ENCODE data around the gene RNFT2.

Gene RNFT2

GRCh38 chr12:116802018-116802417, 63.9 kb downstream of the RNFT2 start:
- TF ChIP-seq, protein P1, sequence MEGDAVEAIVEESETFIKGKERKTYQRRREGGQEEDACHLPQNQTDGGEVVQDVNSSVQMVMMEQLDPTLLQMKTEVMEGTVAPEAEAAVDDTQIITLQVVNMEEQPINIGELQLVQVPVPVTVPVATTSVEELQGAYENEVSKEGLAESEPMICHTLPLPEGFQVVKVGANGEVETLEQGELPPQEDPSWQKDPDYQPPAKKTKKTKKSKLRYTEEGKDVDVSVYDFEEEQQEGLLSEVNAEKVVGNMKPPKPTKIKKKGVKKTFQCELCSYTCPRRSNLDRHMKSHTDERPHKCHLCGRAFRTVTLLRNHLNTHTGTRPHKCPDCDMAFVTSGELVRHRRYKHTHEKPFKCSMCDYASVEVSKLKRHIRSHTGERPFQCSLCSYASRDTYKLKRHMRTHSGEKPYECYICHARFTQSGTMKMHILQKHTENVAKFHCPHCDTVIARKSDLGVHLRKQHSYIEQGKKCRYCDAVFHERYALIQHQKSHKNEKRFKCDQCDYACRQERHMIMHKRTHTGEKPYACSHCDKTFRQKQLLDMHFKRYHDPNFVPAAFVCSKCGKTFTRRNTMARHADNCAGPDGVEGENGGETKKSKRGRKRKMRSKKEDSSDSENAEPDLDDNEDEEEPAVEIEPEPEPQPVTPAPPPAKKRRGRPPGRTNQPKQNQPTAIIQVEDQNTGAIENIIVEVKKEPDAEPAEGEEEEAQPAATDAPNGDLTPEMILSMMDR (conservative IDR thresholded peaks at IDR 0.05): no peak
- TF ChIP-seq ZFX (IDR thresholded peaks at IDR 0.05): no peak
- H3K27ac ChIP-seq: no peak overlapping the region

DNA sequence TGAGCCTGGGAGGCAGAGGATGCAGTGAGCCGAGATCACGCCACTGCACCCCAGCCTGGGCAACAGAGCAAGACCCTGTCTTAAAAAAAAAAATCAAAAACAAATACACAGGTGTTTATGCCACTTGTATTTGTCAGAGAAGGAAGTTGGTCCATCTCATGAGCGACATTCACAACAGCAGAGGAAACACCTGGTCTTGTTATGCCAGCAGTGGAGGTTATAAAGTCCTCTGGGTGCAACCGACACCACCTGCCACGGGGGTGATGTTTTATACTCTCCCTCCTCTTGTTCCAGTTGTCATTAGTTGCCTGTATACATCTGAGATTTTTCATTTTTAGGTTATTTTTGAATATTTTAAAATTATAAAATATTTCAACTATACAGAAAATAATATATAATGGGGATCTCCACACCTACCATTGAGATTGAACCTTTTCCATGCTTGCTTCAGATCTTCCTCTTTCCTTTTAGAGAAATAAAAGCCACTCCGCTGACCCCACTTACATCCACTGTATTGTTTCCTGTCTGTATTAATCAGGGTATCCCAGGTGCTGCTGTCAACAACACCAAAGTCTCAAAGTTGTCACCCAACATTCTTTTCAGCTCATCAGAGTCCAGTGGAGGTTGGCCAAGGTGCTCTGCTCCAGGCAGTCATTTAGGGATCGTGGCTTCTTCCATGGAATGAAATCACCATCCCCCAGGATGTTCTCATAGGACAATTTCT, 65.1 kb downstream of the RNFT2 start:
- TF ChIP-seq, protein P1 (conservative IDR thresholded peaks at IDR 0.05): no peak
- no peak for TF ChIP-seq ZFX (IDR thresholded peaks at IDR 0.05)
- no peak overlapping the region for H3K27ac ChIP-seq

GRCh38 chr12:116804051-116804450, 65.9 kb downstream of the RNFT2 start:
- TF ChIP-seq ZFX (IDR thresholded peaks at IDR 0.05): no peak
- TF ChIP-seq, protein P1 (conservative IDR thresholded peaks at IDR 0.05): no peak
- H3K27ac ChIP-seq: no peak overlapping the region

GRCh38 chr12:116806845-116807440, 68.8 kb downstream of the RNFT2 start:
- no peak overlapping the region for H3K27ac ChIP-seq
- no peak for TF ChIP-seq ZFX (IDR thresholded peaks at IDR 0.05)
- TF ChIP-seq, protein P1 (conservative IDR thresholded peaks at IDR 0.05): no peak

DNA sequence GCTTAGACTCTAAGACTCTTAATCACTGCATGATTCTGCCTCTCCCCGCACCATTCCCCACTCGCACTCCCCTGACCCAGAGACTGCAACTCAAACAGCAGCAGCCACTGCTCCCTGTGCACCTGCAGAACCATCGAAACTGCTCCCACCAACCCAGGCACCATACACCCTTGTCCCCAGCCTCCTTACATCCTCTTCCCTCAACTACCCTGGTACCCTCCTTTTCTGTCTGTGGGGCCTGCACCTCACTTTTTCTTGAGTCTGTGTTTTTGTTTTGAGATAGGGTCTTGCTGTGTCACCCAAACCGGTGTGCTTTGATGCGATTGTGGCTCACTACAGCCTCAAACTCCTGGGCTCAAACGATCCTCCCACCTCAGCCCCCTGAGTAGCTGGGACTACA, 69.4 kb downstream of the RNFT2 start:
- TF ChIP-seq, protein P1 (conservative IDR thresholded peaks at IDR 0.05): no peak
- no peak for TF ChIP-seq ZFX (IDR thresholded peaks at IDR 0.05)

DNA sequence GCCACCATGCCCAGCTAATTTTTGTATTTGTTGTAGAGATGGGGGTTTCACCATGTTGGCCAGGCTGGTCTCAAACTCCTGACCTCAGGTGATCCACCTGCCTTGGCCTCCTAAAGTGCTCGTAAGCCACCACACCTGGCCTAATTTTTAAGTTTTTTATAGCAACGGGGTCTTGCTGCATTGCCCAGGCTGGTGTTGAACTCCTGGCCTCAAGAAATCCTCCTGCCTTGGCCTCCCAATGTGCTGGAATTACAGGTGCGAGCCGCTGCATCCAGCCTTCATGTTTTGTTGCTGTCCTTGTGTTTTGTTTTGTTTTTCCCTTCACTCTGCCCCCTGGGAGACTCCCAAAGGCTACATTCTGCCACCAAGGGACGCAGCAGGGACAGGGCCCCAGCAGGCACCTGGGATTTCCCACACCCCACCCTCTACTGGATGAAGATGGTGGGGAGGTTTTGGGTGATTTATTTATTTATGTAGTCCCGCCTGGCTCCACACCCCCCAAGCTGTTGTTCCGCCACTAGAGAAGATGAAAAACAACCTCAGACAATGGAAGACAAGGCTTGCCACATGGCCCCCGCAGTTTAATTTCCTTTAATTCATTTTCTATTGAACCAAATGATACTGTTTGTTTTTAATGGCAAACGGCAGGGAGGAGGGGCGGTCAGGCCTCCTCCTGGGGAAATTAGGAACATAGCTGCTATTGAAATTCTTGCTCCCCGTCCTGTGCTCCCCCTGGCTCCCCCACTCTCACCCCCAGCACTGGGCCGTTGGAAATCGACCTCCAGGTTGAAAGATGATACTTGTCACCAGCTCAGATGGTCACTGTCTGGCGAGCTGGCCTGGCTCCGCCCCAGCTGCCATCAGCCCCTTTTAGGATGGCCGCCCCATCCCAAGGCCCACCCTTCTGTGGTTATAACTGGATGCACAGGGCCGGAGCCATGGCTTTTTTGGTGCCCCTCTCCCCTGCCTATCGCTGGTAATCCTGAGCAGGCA, 70.3 kb downstream of the RNFT2 start:
- no peak overlapping the region for H3K27ac ChIP-seq
- no peak for TF ChIP-seq ZFX (IDR thresholded peaks at IDR 0.05)
- TF ChIP-seq, protein P1 (conservative IDR thresholded peaks at IDR 0.05): no peak

More for the DNA sequence above, 69.4 kb downstream of the RNFT2 start:
- H3K27ac ChIP-seq: no peak overlapping the region
